Lower leg skin (tissue), 3 donors: ENCODE data around the gene SHPK.

Experiments
- POLR2A ChIP-seq, 2 donors: fragments of 450-650 bp; IDR thresholded peaks; one replicate each; pipeline ENCODE4 v1.6.1; 2016 to 2017; ENCODE audit warnings: antibody characterized with exemption in 2 of 2, mild to moderate bottlenecking in 1 of 2, moderate library complexity in 1 of 2
- TF ChIP-seq, protein P1 (sequence below), 3 donors: fragments of 450-650 bp; IDR thresholded peaks; one replicate each; pipeline ENCODE4 v1.5.1; 2016; ENCODE audit warnings: antibody characterized with exemption in 3 of 3, mild to moderate bottlenecking in 3 of 3, moderate library complexity in 2 of 3

DNA sequence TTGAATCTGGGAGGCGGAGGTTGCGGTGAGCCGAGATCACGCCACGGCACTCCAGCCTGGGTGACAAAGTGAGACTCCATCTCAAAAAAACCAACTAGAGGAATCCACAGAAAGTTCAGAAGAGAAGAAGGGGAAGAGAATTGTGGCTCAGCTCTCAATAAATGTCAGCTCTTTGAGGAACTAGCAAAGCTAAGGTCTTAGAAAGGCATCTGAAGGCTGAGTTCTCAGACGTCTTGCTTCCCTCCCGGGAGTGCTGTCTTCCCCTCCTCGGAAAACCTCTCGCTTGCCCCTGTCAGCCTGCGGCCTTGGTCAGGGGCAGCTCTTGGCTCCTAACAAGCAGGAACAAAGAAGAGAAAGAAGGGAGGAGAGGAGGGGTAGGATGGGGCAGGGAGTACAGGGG is 5.3 kb downstream of the SHPK start:
- TF ChIP-seq, protein P1, sequence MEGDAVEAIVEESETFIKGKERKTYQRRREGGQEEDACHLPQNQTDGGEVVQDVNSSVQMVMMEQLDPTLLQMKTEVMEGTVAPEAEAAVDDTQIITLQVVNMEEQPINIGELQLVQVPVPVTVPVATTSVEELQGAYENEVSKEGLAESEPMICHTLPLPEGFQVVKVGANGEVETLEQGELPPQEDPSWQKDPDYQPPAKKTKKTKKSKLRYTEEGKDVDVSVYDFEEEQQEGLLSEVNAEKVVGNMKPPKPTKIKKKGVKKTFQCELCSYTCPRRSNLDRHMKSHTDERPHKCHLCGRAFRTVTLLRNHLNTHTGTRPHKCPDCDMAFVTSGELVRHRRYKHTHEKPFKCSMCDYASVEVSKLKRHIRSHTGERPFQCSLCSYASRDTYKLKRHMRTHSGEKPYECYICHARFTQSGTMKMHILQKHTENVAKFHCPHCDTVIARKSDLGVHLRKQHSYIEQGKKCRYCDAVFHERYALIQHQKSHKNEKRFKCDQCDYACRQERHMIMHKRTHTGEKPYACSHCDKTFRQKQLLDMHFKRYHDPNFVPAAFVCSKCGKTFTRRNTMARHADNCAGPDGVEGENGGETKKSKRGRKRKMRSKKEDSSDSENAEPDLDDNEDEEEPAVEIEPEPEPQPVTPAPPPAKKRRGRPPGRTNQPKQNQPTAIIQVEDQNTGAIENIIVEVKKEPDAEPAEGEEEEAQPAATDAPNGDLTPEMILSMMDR (IDR thresholded peaks at IDR 0.05) = no peak
- TF ChIP-seq POLR2A (IDR thresholded peaks at IDR 0.05) = no peak
